ENCODE results near the gene NDUFAF8. TPM values are rescaled to one million over a fixed set of nuclear protein-coding genes. Genes with fewer than 3 reads are reported as not detected.

NDUFAF8 gene
- total RNA-seq, 1 experiment from 2014 or later: 60.1 TPM

- Mint-ChIP-seq H3K4me3 (no peak overlapping the region), H3K36me3 (ENCODE audit: insufficient read depth in 1 of 3, low read depth in 3 of 3) (peaks cover 11 to 16% (median 14%) of the 10 kb centered on the region in 3 experiments), H3K27ac (no peak overlapping the region), H3K4me1 (peaks cover 6 to 7% of the 10 kb centered on the region in 2 experiments), H3K27me3 (ENCODE audit: low read depth) (no peaks in the 10 kb centered on the region), H3K9me3 (no peaks in the 10 kb centered on the region; a peak in 1 of 5 replicates)
- TF ChIP-seq, protein P1, sequence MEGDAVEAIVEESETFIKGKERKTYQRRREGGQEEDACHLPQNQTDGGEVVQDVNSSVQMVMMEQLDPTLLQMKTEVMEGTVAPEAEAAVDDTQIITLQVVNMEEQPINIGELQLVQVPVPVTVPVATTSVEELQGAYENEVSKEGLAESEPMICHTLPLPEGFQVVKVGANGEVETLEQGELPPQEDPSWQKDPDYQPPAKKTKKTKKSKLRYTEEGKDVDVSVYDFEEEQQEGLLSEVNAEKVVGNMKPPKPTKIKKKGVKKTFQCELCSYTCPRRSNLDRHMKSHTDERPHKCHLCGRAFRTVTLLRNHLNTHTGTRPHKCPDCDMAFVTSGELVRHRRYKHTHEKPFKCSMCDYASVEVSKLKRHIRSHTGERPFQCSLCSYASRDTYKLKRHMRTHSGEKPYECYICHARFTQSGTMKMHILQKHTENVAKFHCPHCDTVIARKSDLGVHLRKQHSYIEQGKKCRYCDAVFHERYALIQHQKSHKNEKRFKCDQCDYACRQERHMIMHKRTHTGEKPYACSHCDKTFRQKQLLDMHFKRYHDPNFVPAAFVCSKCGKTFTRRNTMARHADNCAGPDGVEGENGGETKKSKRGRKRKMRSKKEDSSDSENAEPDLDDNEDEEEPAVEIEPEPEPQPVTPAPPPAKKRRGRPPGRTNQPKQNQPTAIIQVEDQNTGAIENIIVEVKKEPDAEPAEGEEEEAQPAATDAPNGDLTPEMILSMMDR (conservative IDR thresholded peaks at IDR 0.05): no peak
- H3K14ac ChIP-seq (ENCODE audit: insufficient read depth, low read length): no peak overlapping the region
- no peak overlapping the region for H3K56ac ChIP-seq (ENCODE audit: insufficient read length, low read depth, low read length)
- H2BK5ac ChIP-seq (ENCODE audit: insufficient read length, low read length): no peak overlapping the region
- H4K91ac ChIP-seq (ENCODE audit: insufficient read length, low read depth, low read length): no peak overlapping the region
- WGBS (ENCODE audit: extremely low coverage, insufficient read length, low lambda C conversion rate): no CpG with 5 or more reads among the region's 17 CpGs
- no peak overlapping the region for H3K23ac ChIP-seq (ENCODE audit: insufficient read length, low read depth, low read length)
- H3K4ac ChIP-seq (ENCODE audit: low read depth, low read length): no peak overlapping the region
- H3K18ac ChIP-seq (ENCODE audit: insufficient read length, low read depth, low read length): no peak overlapping the region
- no peak overlapping the region for H3K9ac ChIP-seq (ENCODE audit: extremely low read depth, insufficient read length, low read length)
- peaks cover 4% of the 10 kb centered on the region for H3K79me2 ChIP-seq (ENCODE audit: insufficient read depth, low read length)
- no peak overlapping the region for H3T11ph ChIP-seq (ENCODE audit: low read length)
- no peak overlapping the region for H2BK15ac ChIP-seq (ENCODE audit: low read depth, low read length)
- H3K27ac ChIP-seq (ENCODE audit: insufficient read length, low read depth, low read length): no peak overlapping the region
- no peak overlapping the region for H3K4me2 ChIP-seq (ENCODE audit: insufficient read depth, insufficient read length, low read length)
- H2BK12ac ChIP-seq (ENCODE audit: insufficient read length, low read depth, low read length): no peak overlapping the region
- H4K20me1 ChIP-seq (ENCODE audit: control insufficient read depth, insufficient read depth, insufficient read length): peaks cover 1% of the 10 kb centered on the region
- no peak overlapping the region for H2AK5ac ChIP-seq (ENCODE audit: insufficient read length, low read length)
- H4K8ac ChIP-seq (replicated peaks; ENCODE audit: insufficient read length, low read depth, low read length): no peak overlapping the region
- no peaks in the 10 kb centered on the region for H3K79me1 ChIP-seq (ENCODE audit: insufficient read depth, low read depth, low read length, poor library complexity, severe bottlenecking)
- H3K27me3 ChIP-seq (ENCODE audit: insufficient read depth, low read length): no peaks in the 10 kb centered on the region
- H4K5ac ChIP-seq (ENCODE audit: insufficient read length, low read depth, low read length): no peak overlapping the region
- H3K4me1 ChIP-seq (ENCODE audit: insufficient read depth, low read length): no peaks in the 10 kb centered on the region
- H2AFZ ChIP-seq (ENCODE audit: low read length): no peak overlapping the region
- no peak overlapping the region for H2BK120ac ChIP-seq (ENCODE audit: low read depth, low read length, poor library complexity, severe bottlenecking)
- H2BK20ac ChIP-seq (ENCODE audit: low read depth, low read length, poor library complexity, severe bottlenecking): no peak overlapping the region
- DNase-seq: no peak
- H3K9me3 ChIP-seq (ENCODE audit: control insufficient read depth, low read depth, low read length): no peaks in the 10 kb centered on the region
- H3K23me2 ChIP-seq (ENCODE audit: insufficient read length, low read depth, low read length, poor library complexity, severe bottlenecking): peaks cover 3% of the 10 kb centered on the region
Observed at GRCh38 chr17:81233316-81233715, 5.8 kb upstream of the NDUFAF8 start.
